Stimulated activated CD4-positive, alpha-beta T cell treated with anti-CD3 and anti-CD28 coated beads, TNF-alpha, amount 100 ng/mL, for 4 hours (primary cell): ENCODE results near the gene CD6.
"Not testable (repeated sequence)": the region's sequence is repeated elsewhere in the genome, so short reads cannot be mapped to it uniquely, and the experiment has no call there.

ENCODE experiments used
- DNase-seq, 3 experiments: peaks; one replicate each; pipeline ENCODE4 v3.0.0-alpha.2; 2020; ENCODE audit warnings: low read depth in 3 of 3

The CD6 gene

GRCh38 chr11:60953781-60954180, 17.7 kb upstream of the CD6 start:
- no peak for DNase-seq

- DNase-seq, result no peak
Measured at GRCh38 chr11:60954421-60954820, 17.1 kb upstream of the CD6 start.

- DNase-seq, result no peak
Measured at GRCh38 chr11:60955571-60955970, 15.9 kb upstream of the CD6 start.

DNA sequence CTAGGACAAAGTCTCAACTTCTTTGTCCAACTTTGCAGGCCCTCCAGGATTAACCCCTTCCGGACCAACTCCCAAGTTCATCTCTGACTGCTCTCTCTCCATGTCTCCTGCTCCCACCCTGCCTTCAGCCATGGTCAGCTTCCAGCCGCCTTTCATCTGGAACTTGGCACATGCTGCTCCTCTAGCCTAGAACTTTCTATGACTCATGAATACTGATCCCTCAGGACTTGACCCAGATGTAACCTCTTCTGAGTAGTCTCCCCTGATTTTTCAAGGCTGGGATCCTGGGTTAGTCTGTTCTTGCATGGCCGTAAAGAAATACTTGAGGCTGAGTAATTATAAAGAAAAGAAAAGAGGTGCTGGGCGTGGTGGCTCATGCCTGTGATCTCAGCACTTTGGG, 14.3 kb upstream of the CD6 start:
- no peak for DNase-seq

DNA sequence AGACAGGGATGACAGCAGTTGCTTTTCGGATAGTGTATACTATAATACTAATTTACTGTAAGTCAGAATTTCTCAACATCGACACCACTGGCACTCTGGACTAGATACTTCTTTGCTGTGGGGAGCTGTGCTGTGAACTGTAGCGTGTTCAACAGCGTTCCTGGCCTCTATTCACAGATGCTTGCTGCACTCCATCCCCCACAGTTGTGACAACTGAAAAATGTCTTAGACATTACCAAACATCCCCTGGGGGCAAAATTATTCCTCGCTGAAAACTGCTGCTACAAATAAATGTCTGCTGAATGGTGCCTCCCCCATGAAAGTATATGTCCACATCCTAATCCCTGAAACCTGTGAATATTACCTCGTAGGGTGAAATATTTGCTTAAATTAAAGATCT, 12.0 kb upstream of the CD6 start:
- no peak for DNase-seq

DNA sequence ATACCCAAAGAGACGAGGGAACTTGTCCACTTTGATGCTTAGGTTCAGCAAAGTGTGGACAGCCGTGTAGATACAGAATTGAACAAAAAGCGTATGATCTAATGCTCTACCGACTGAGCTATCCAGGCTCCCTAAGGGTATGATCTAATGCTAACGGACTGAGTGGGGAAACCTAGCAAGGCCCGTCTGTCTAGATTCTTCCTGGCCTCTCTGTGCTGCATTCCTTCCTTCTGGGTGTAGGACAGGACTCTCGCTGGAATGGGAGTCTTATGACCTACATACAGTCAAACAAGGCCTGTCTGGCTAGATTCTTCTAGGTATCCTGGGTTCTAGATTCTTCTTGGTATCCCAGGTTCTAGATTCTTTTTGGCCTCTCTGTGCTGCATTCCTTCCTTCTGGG, 11.1 kb upstream of the CD6 start:
- DNase-seq, result no peak

DNA sequence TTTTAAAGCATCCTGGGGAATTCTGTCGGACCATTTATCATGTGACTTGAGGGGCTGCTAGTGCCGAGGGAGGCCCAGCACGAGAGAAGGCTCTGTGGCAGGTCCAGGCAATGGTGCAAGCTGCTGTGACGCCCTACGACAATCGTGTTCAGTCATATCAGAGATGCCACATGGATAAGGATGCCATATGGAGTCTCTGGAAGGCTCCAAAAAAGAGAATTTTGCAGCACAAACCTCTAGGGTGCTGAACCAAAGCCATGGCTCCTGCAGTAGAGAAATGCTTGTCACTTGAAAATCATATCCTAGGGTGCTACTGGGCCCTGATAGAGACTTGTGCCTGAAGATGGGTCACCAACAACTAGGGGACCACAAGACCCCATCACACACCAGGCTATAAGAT, 6.7 kb upstream of the CD6 start:
- DNase-seq, result no peak

DNA sequence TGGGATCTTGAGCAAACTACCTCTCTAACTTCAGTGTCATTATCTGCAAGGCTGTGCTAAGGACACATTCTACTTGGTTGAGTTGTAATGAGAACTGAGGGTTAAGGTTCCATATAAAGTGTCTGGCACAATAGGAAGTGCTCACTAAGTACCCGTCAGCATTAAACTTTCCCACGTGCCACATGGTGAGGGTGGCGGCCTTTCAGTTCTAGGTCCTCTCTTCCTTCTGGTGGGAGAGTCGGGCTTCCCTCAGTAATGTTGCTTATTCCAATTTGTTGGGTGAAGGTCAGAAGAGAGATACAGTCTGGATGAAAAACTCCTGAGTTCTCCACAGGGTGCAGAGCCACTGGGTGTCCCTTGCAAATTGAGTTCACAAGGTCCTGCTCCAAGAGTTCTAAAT, 4.6 kb upstream of the CD6 start:
- no peak for DNase-seq

GRCh38 chr11:60968223-60968622, 3.3 kb upstream of the CD6 start:
- no peak for DNase-seq

- peak in 2 of 3 experiments; percentile 70 to 71 for DNase-seq
Measured at GRCh38 chr11:60970369-60970774, 1.1 kb upstream of the CD6 start.

DNA sequence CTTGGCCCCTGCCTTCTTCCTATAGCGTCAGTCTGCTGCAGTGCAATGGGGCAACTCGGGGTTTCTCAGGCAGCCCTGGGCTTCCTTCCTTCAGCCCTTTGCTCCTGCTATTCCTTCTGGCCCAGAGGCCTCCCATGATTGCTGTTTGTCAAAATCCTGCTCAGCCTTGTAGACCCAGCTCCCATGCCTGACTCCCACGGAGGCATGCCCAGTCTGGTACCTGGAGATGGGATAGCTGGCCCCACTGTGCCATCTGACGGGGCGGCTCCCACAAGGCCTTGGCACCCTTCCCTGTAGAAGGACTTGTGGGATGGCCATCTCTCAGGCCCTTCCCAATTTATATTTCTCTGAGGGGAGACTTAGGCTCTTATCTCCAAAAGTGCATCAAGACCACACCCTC, 590 bp upstream of the CD6 start:
- no peak for DNase-seq

DNA sequence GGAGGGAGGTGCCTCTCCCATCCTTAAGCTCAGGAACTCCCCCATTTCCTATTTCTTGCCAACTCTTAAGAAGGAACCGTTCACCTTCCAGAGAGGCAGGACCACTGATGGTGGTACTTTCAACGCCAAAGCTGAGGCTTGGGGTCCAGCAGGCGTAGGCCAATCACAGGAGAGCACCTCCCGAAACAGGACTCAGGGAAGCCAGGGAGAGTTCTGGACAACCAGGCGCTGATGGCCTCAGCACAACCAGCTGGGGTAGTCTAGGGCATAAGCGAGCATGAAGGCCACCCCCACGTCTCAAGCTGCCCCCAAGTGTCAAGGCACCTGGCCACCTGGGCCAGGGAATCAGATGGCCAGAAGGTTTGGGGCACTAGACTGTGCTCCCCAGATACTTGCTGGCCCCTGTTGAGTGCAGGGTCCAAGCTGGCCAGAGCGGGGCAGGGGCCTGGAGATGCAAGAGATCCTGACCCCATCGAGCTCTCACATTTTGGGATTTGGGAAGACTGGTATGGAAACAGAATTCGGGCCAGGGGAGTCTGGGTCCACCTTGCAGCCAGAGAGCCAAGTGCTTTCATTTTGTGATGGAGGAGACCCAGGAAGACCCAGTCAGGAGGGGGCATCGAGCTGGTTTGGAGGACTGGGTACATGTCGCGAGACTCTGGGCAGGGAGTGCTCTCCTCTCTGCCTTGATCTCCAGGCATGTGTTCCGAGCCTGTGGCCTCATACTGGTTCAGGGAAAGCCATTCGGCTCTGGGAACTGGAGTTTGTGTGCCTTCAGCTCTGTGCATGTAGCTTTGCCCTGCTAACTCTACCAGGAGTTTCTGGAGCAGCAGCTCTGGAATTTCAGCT, 926 bp downstream of the CD6 start:
- DNase-seq, result no peak

- no peak for DNase-seq
Measured at GRCh38 chr11:60973699-60974098, 2.2 kb downstream of the CD6 start.

- DNase-seq, result not testable (repeated sequence)
Measured at GRCh38 chr11:60974316-60974715, 2.8 kb downstream of the CD6 start.

DNA sequence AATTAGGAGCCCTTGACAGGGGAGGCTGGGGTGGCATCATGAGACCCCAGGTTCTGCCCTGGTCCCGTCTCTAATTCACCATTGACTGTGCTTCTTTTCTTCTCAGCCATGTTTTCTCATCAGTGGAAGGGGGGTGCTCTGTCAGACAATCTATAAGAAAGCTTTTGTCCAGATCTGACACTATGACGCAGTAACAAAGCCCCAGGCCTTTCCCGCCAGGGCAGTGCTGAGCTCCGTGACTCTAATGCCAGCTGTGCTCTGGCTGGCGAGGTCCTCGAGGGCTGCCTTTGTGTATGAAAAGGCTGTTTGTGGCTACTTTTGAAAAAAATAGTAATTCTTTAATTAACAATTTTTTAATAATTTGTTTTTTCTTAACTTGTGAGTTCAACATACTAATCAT, 3.2 kb downstream of the CD6 start:
- DNase-seq, result no peak

DNA sequence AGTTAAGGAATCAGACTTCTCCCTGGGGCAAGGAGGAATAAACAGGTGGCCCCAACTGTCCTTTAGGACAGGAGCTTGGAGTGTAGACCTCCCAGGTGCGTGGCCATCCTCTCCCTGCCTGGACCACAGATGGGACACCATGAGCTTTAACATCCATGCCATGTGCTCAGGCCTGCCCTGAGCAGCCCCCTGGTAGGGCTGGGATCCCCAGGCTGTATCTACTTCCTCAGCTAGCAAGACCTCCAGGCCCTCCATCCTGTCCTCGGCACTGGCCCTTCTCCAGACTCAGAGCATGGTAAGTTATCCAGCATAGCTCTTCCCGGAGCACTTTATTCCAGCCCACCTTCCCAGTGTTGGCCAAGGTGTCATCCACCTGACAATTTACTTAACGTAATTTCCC, 5.7 kb downstream of the CD6 start:
- no peak for DNase-seq

DNA sequence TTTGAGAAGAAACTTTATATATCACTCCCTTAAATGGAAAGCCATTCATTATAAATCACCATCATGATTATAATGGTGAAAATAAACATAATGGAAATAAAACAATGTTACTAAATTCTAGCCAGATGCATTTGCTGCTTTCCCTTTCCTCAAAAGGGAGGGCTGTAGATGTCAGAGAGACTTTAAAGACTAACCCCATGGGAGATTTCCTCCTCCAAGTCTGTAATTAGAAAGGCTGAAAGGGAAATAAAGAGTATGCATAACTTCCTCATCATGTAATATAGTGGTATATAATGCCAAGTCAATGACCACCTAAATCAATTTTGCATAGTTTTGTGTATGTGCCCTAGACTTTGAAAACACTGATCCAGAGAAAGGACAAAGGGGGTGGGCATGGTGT, 6.4 kb downstream of the CD6 start:
- DNase-seq, result no peak

DNA sequence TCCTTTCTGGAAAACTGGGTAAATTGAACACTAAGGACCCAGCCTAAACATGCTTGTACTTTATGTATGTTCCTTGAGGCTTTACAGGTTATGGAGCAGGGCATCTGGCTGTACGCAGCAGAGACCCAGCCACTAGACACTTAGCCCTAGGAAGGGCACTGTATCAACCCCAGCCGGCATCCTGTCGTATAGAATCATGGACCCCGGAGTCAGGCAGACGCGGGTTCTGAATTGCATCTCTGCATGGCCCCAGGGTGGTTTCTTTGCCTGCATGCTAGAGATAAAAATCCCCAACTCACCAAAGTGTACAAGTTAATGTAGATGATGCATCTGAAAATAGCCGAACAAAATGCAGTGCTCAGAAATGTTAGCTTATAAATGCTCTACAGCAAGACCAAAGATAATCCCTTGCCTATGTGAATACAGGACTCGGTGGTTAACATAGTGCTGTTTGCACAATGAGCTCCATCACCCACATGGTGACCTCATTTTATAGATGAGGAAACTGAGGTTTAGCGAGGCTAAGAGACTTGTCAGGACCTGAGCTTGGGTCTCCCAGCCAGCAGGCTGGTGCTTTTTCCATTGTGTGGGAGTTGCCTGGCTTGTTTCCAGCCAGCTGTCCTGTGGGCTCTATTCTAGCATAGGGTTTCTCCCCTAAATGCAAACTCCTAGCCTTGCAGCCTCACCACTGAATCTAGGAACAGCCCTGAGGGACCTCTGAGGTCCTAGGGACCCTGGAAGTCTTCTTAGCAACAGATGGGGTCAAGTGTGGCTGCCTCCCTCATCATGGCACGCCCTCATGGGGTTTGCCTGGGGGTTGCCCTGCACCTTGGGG, 7.3 kb downstream of the CD6 start:
- DNase-seq, result peak in 1 of 3 experiments; percentile 52

- no peak for DNase-seq
Measured at GRCh38 chr11:60981515-60981914, 10.0 kb downstream of the CD6 start.

GRCh38 chr11:60982184-60982583, 10.7 kb downstream of the CD6 start:
- DNase-seq, result no peak

GRCh38 chr11:60984149-60984548, 12.7 kb downstream of the CD6 start:
- no peak for DNase-seq

- DNase-seq, result no peak
Measured at GRCh38 chr11:60984636-60985035, 13.2 kb downstream of the CD6 start.

DNA sequence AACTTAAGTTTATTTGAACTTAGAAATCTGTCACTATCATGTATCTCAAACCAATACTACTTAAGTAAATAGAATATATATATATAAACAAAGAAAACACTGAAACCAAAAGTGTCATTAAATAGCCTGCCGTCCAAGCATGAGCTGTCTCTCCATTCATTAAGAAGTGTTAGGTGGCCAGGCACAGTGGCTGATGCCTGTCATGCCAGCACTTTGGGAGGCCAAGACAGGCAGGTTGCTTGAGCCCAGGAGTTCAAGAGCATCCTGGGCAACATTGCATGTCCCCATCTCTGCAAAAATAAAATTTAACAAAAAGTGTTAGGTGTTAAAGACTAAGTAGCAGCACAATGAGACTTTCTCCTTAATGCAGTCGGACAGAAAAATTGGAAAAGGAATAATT, 14.0 kb downstream of the CD6 start:
- DNase-seq, result no peak
